DMS79 (cell line): ENCODE measurements around the gene SUSD4.

Experiments
- DNase-seq: peaks from one replicate; lab custom pipeline; 2025; lab: John Stamatoyannopoulos, UW

Gene SUSD4

DNA sequence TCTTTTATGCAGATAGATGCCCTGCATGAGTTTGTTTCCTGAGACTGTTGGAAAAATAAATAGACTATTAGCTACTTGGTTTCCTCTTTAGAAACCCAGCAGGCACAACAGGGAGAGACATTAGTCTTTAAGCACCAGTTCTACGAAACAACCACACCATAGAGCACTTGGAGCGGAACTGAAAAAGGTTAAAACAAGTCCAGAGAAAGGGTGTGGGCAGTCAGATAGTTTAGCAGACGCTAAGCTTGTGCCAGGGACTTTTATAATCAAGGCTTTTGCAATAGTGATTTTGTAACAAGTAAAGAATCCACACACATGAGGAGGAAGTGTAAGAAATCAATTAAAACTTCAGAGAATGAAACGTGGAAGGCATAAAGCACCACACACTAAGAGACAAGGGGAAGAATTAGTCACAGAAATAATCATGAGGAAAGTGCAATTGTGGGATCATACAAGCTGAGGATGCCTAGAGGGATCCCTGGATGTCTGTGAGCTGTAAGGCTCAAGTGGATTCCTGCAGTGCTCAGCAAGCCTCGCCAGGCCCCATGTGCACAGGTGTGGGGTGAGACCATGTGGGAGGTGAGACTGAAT lies 183.2 kb downstream of the SUSD4 start:
- DNase-seq = no peak

DNA sequence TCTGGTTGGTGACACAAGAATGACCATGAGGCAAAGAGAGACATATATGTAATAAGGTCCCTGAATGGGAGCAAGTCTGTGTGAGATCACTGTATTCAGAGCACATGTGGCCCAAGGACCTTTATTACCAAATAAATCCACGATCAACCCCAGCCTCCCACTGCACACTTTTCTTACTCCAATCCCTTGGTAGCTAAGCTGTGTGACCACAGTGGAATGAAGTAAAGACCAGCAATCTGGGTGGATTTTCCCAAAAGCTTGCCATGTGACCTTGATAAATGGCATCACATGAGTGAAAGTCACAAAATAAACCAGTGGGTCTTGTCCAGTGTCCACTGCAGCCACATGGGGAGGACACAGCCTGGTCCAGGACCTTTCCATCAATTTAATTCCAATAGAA lies 184.2 kb downstream of the SUSD4 start:
- no peak for DNase-seq

DNA sequence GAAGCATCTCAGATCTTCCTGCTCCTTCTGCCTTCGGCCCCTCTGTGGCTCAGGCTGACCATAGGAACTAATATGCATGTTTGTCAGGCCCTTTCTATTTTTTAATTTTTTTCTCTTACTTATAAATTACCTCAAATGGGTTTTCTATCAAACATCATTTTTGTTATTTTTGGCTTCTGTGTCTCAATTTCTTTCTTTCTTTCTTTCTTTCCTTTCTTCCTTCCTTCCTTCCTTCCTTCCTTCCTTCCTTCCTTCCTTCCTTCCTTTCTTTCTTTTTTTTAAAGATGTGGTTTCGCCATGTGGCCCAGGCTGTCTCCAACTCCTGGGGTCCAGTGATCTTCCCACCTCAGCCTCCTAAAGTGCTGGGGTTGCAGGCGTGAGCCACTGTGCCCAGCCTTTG lies 184.7 kb downstream of the SUSD4 start:
- DNase-seq = no peak

DNA sequence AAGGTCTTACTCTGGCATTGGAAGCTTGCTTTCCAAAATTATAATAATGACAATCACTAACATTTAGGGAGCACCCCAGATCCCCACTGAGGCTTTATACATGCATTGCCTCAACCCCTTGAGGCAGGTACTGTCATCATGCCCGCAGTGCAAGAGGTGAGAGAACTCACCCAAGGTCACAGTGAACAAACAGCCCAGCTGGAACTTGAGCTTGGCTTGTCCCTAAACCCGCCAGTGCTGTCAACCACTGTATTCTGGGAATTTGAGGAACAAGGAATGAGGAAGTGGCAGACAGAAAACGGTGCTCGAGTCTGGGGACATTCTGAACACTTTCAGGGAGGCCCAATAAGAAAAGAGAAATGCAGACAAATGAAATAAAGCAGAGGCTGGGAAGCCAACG lies 186.3 kb downstream of the SUSD4 start:
- DNase-seq = no peak

DNA sequence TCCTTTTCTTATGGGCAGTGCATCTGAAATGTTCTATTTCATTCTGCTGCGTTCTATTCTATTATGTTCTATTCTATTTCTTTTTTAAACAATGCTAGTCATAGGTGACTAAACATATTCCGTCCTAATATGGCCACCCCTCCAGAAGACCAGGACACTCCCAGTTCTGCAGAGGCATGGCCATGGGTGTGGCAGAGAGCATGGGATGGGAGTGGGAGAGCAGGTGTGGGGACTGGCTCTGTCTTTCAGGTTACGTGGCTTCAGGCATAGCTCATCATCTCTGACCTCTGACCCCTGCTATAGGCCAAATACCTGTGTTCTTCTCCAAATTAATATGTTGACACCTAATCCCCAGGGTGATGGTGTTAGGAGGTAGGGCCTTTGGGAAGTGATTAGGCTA lies 187.5 kb downstream of the SUSD4 start:
- DNase-seq = no peak

DNA sequence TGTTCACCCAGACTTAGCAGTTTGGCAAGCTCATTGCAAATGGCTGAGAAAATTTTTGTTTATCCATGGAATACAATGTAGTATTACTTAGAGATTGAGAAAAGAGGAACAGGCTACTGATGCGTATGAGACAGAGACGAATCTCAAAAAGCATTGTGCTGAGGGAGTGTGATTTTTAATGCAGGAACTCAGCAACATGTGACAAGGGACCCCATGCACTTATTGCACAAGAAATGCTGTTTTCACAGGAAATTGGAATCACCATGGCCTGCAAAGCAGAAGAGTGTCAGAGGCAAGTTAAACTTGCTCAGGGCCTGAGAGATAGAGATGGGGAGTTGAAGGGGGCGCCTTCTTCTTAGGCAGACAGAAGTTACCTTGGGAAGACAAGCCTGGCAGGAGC lies 188.3 kb downstream of the SUSD4 start:
- DNase-seq = no peak

DNA sequence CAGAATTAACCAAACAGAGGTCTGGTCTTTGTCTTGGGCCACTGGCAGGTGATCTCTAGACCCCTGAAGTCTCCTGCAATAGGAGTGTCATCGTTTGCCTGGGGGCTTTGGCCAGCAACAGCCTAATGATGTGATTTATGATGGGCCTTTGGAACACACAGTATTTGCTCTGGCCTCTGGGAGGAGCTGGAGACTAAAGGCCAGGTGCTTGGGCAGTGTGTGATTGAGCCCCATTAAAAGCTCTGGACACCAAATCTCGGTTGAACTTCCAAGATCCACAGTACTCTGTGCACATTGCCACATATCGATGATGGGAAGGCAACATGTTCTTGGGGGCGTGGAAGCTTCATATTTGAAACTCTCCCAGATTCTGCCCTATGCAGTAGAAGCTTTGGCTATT lies 188.9 kb downstream of the SUSD4 start:
- DNase-seq = no peak
